ENCODE results near the gene CELA3A.

Gene CELA3A

GRCh38 chr1:22025368-22026155 lies 24.1 kb downstream of the CELA3A start:
- TF ChIP-seq TAF1 (IDR thresholded peaks at IDR 0.05; ENCODE audit: borderline replicate concordance, insufficient read depth, low read length): peak; percentile 87
- TF ChIP-seq POLR2AphosphoS5 (IDR thresholded peaks at IDR 0.05; ENCODE audit: low read depth, low read length): peak; percentile 67
- TF ChIP-seq FOXP2 (optimal IDR thresholded peaks at IDR 0.05; ENCODE audit: borderline replicate concordance, extremely low read depth, extremely low read length, insufficient read depth): peak; percentile 6
- TF ChIP-seq SIN3A (IDR thresholded peaks at IDR 0.05; ENCODE audit: borderline replicate concordance, insufficient read depth, low read length): peak; percentile 76; the same call in 1 of the 2 replicates
- TF ChIP-seq, protein P1, sequence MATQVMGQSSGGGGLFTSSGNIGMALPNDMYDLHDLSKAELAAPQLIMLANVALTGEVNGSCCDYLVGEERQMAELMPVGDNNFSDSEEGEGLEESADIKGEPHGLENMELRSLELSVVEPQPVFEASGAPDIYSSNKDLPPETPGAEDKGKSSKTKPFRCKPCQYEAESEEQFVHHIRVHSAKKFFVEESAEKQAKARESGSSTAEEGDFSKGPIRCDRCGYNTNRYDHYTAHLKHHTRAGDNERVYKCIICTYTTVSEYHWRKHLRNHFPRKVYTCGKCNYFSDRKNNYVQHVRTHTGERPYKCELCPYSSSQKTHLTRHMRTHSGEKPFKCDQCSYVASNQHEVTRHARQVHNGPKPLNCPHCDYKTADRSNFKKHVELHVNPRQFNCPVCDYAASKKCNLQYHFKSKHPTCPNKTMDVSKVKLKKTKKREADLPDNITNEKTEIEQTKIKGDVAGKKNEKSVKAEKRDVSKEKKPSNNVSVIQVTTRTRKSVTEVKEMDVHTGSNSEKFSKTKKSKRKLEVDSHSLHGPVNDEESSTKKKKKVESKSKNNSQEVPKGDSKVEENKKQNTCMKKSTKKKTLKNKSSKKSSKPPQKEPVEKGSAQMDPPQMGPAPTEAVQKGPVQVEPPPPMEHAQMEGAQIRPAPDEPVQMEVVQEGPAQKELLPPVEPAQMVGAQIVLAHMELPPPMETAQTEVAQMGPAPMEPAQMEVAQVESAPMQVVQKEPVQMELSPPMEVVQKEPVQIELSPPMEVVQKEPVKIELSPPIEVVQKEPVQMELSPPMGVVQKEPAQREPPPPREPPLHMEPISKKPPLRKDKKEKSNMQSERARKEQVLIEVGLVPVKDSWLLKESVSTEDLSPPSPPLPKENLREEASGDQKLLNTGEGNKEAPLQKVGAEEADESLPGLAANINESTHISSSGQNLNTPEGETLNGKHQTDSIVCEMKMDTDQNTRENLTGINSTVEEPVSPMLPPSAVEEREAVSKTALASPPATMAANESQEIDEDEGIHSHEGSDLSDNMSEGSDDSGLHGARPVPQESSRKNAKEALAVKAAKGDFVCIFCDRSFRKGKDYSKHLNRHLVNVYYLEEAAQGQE (IDR thresholded peaks at IDR 0.05; ENCODE audit: insufficient read depth in 1 of 2, low read depth in 2 of 2, low read length in 2 of 2): no peak; a peak in 1 of 4 replicates

DNA sequence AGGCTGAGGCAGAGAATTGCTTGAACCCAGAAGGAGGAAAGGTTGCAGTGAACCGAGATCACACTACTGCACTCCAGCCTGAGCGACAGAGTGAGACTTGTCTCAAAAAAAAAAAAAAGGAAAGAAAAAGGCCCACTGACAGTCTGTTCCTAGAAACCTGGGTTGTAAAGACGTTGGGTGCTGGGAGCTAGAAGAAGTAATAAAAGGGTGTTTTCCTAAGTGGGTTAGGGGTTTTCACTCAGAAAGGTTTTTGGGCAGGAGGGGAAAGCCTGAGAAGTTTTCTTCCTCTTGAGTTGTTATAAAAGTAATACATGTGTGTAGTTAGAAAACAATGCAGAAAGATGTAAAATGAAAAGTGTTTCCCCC lies 25.4 kb downstream of the CELA3A start:
- TF ChIP-seq TAF1 (IDR thresholded peaks at IDR 0.05; ENCODE audit: borderline replicate concordance, insufficient read depth, low read length) (no peak), SIN3A (IDR thresholded peaks at IDR 0.05; ENCODE audit: borderline replicate concordance, insufficient read depth, low read length) (no peak), FOXP2 (optimal IDR thresholded peaks at IDR 0.05; ENCODE audit: borderline replicate concordance, extremely low read depth, extremely low read length, insufficient read depth) (no peak), POLR2AphosphoS5 (IDR thresholded peaks at IDR 0.05; ENCODE audit: low read depth, low read length) (no peak)
- TF ChIP-seq, protein P1 (IDR thresholded peaks at IDR 0.05; ENCODE audit: insufficient read depth in 1 of 2, low read depth in 2 of 2, low read length in 2 of 2): no peak

GRCh38 chr1:22030057-22030456 lies 28.6 kb downstream of the CELA3A start:
- TF ChIP-seq FOXP2 (optimal IDR thresholded peaks at IDR 0.05; ENCODE audit: borderline replicate concordance, extremely low read depth, extremely low read length, insufficient read depth): no peak
- no peak for TF ChIP-seq TAF1 (IDR thresholded peaks at IDR 0.05; ENCODE audit: borderline replicate concordance, insufficient read depth, low read length)
- no peak for TF ChIP-seq POLR2AphosphoS5 (IDR thresholded peaks at IDR 0.05; ENCODE audit: low read depth, low read length)
- no peak for TF ChIP-seq SIN3A (IDR thresholded peaks at IDR 0.05; ENCODE audit: borderline replicate concordance, insufficient read depth, low read length)
- TF ChIP-seq, protein P1 (IDR thresholded peaks at IDR 0.05; ENCODE audit: insufficient read depth in 1 of 2, low read depth in 2 of 2, low read length in 2 of 2): no peak

GRCh38 chr1:22030473-22030872 lies 29.0 kb downstream of the CELA3A start:
- no peak for TF ChIP-seq FOXP2 (optimal IDR thresholded peaks at IDR 0.05; ENCODE audit: borderline replicate concordance, extremely low read depth, extremely low read length, insufficient read depth)
- TF ChIP-seq, protein P1 (IDR thresholded peaks at IDR 0.05; ENCODE audit: insufficient read depth in 1 of 2, low read depth in 2 of 2, low read length in 2 of 2): no peak
- TF ChIP-seq SIN3A (IDR thresholded peaks at IDR 0.05; ENCODE audit: borderline replicate concordance, insufficient read depth, low read length): no peak
